Measurements from ENCODE around the gene MAFG.

- TF ChIP-seq POLR2AphosphoS5 (IDR thresholded peaks at IDR 0.05) (no peak), CTCF (IDR thresholded peaks at IDR 0.05) (no peak), POLR2A (IDR thresholded peaks at IDR 0.05) (no peak)
These were observed 23.0 kb upstream of the MAFG start for GRCh38 chr17:81950501-81950900.

All from suprapubic skin (tissue), 4 donors.